ENCODE results near the gene ACTL7B. TPM values are rescaled to one million over a fixed set of nuclear protein-coding genes. Genes with fewer than 3 reads are reported as not detected.
"Not testable (repeated sequence)": the region's sequence is repeated elsewhere in the genome, so short reads cannot be mapped to it uniquely, and the experiment has no call there.

The ACTL7B gene
- polyA plus RNA-seq (ENCODE audit: insufficient read length in 12 of 12) = not detected
- long read RNA-seq, donor 1 = 0 reads
- long read RNA-seq, donor 2 = 0 reads
- long read RNA-seq, donor 3 = 0 reads
- long read RNA-seq, donor 4 = 0 reads
- long read RNA-seq, donor 5 = 0 reads
- long read RNA-seq, donor 6 = 0 reads
- long read RNA-seq, donor 7 = 0 reads
- long read RNA-seq, donor 8 = 0 reads
- long read RNA-seq, donor 9 = 0 reads
- long read RNA-seq, donor 10 = 0 reads
- long read RNA-seq, donor 11 = 0 reads

- no peak for DNase-seq
Measured at GRCh38 chr9:108855888-108856287, at the start of gene ACTL7B. Gene ACTL7B (minus strand): TSS chr9:108855986. CDS start chr9:108855930, 56 bp downstream.

GRCh38 chr9:108905494-108905893 is 49.7 kb upstream of the ACTL7B start:
- DNase-seq = no peak

GRCh38 chr9:108904161-108904560 is 48.4 kb upstream of the ACTL7B start:
- DNase-seq = no peak

- no peak for DNase-seq
Measured at GRCh38 chr9:108903420-108904103, 47.8 kb upstream of the ACTL7B start.

- no peak for DNase-seq
Measured at GRCh38 chr9:108900176-108900575, 44.4 kb upstream of the ACTL7B start.

- DNase-seq = not testable (repeated sequence)
Measured at GRCh38 chr9:108899023-108899695, 43.4 kb upstream of the ACTL7B start.

- no peak for DNase-seq
Measured at GRCh38 chr9:108897324-108898096, 41.7 kb upstream of the ACTL7B start.

- DNase-seq = no peak
Measured at GRCh38 chr9:108894225-108894997, 38.6 kb upstream of the ACTL7B start.

GRCh38 chr9:108889649-108890067 is 33.9 kb upstream of the ACTL7B start:
- no peak for DNase-seq

GRCh38 chr9:108886594-108887271 is 30.9 kb upstream of the ACTL7B start:
- DNase-seq = not testable (repeated sequence)

- peak; percentile 2 for DNase-seq
Measured at GRCh38 chr9:108885643-108886348, 30.0 kb upstream of the ACTL7B start.

GRCh38 chr9:108884701-108885100 is 28.9 kb upstream of the ACTL7B start:
- DNase-seq = no peak

- no peak for DNase-seq
Measured at GRCh38 chr9:108883085-108883484, 27.3 kb upstream of the ACTL7B start.

- DNase-seq = no peak
Measured at GRCh38 chr9:108882052-108882888, 26.5 kb upstream of the ACTL7B start.

- no peak for DNase-seq
Measured at GRCh38 chr9:108880738-108881316, 25.0 kb upstream of the ACTL7B start.

GRCh38 chr9:108877524-108877923 is 21.7 kb upstream of the ACTL7B start:
- DNase-seq = no peak

- no peak for DNase-seq
Measured at GRCh38 chr9:108876425-108876824, 20.6 kb upstream of the ACTL7B start.

GRCh38 chr9:108874058-108874788 is 18.4 kb upstream of the ACTL7B start:
- no peak for DNase-seq
